Thoracic aorta (tissue), 2 donors: ENCODE measurements around the gene PPIP5K2. TPM values are rescaled to one million over a fixed set of nuclear protein-coding genes. Genes with fewer than 3 reads are reported as not detected.
"Not testable (repeated sequence)": the region's sequence is repeated elsewhere in the genome, so short reads cannot be mapped to it uniquely, and the experiment has no call there.

Experiments used
- ATAC-seq: fragments of 150-250 bp; one replicate; pipeline ENCODE4 v1.8.0; 2017; ENCODE audit warnings: low read depth; ENCODE audit not compliant: insufficient number of reproducible peaks, low FRiP score
- DNase-seq: peaks from one replicate; pipeline ENCODE4 v3.0.0-alpha.2; 2020; ENCODE audit warnings: low spot score
- H3K27ac ChIP-seq, 2 donors: fragments of 200-600 bp; sonication (generic); 1 replicate in 1 of 2; 2 replicates in 1 of 2; pipeline ENCODE4 v1.5.1; 2016; ENCODE audit warnings: mild to moderate bottlenecking in 2 of 2, moderate library complexity in 2 of 2
- H3K27me3 ChIP-seq: fragments of 200-600 bp; sonication (generic); replicated peaks from 2 replicates; pipeline ENCODE4 v1.6.0; 2016; ENCODE audit warnings: mild to moderate bottlenecking; ENCODE audit not compliant: insufficient read depth
- H3K36me3 ChIP-seq: fragments of 200-600 bp; sonication (generic); one replicate; pipeline ENCODE4 v1.5.1; 2016
- H3K4me1 ChIP-seq, 2 donors: fragments of 200-600 bp; sonication (generic); 1 replicate in 1 of 2; 2 replicates in 1 of 2; pipeline versions ENCODE4 v1.5.1 to v1.6.0; 2016; ENCODE audit warnings: low read depth in 2 of 2, mild to moderate bottlenecking in 1 of 2; ENCODE audit not compliant: control insufficient read depth in 1 of 2
- H3K4me3 ChIP-seq: fragments of 200-600 bp; sonication (generic); 2 replicates; pipeline ENCODE4 v1.5.1; 2016; ENCODE audit warnings: mild to moderate bottlenecking
- H3K9me3 ChIP-seq: fragments of 200-600 bp; sonication (generic); 2 replicates; pipeline ENCODE4 v1.5.1; 2016
- CTCF ChIP-seq: fragments of 200-600 bp; sonication (generic); IDR thresholded peaks from one replicate; pipeline ENCODE4 v1.5.1; 2019; ENCODE audit warnings: antibody characterized with exemption
- total RNA-seq, 2 donors: library from RNA; depleted of rRNA; stranded (reverse); fragments of >200 nt; gene quantifications; one replicate each; pipeline versions ENCODE4 v1.1.0 to v1.2.3, GENCODE V29; 2016

PPIP5K2 gene
- total RNA-seq, 2 donors from 2014 or later: 60.8 to 67.5 TPM

DNA sequence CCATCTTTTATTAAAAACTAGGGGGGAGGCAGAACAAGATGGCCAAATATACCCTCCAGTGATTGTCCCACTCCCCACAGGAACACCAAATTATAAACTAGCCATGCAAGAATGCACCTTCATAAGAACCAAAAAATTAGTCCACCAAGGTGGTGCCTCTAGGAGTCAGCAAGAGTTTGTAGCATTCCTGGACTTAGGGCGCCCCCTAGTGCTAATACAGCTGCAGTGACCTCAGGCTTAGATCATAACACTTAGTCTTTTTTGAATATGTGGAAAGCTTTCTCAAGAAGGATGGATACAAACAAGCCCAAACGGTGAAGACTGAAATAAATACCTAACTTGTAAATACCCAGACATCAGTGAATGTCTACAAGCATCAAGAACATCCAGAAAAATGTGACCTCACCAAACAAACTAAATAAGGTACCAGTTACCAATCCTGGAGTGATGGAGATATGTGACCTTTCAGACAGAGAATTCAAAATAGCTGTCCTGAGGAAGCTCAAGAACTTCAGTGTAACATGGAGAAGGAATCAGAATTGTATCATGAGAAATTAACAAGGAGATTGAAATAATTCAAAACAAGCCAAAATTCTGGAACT is 19.3 kb downstream of the PPIP5K2 start:
- TF ChIP-seq CTCF: peak; percentile 88
- no peaks in the 10 kb centered on the region for H3K4me1 ChIP-seq
- no peak overlapping the region for H3K27ac ChIP-seq
- H3K36me3 ChIP-seq: peaks cover 28% of the 10 kb centered on the region
- no peaks in the 10 kb centered on the region for H3K9me3 ChIP-seq
- peak; percentile 27 for DNase-seq
- no peaks in the 10 kb centered on the region for H3K27me3 ChIP-seq
- no peak for ATAC-seq
- H3K4me3 ChIP-seq: no peak overlapping the region

DNA sequence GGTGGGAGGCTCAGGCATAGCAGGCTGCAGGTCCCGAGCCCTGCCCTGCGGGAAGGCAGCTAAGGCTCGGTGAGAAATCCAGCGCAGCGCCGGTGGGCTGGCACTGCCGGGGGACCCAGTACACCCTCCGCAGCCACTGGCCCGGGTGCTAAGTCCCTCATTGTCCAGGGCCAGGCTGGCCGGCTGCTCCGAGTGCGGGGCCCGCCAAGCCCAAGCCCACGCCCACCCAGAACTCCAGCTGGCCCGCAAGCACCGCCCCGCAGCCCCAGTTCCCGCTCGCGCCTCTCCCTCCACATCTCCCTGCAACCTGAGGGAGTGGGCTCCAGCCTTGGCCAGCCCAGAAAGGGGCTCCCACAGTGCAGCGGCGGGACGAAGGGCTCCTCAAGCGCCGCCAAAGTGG is 22.0 kb downstream of the PPIP5K2 start:
- H3K27ac ChIP-seq, H3K4me1 ChIP-seq, H3K4me3 ChIP-seq, DNase-seq, H3K9me3 ChIP-seq, ATAC-seq, H3K27me3 ChIP-seq: not testable (repeated sequence)
- H3K36me3 ChIP-seq: peaks cover 16% of the 10 kb centered on the region

DNA sequence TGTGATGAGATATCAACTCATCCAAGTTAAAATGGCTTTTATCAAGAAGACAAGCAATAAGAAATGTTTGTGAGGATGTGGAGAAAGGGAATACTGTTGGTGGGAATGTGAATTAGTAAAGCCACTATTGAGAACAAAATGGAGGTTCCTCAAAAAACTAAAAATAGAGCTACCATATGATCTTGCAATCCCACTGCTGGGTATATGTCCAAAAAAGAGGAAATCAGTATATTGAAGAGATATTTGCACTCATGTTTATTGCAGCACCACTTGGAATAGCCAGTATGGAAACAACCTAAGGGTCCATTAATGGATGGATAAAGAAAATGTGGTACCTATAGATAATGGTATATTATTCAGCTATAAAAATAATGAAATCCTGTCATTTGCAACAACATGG is 25.1 kb downstream of the PPIP5K2 start:
- peaks cover 22% of the 10 kb centered on the region for H3K36me3 ChIP-seq
- no peak overlapping the region for H3K27ac ChIP-seq
- H3K4me1 ChIP-seq: no peaks in the 10 kb centered on the region
- H3K27me3 ChIP-seq: no peaks in the 10 kb centered on the region
- ATAC-seq (no peak), DNase-seq (no peak)
- TF ChIP-seq CTCF: no peak
- H3K9me3 ChIP-seq: no peaks in the 10 kb centered on the region
- no peak overlapping the region for H3K4me3 ChIP-seq

GRCh38 chr5:103148213-103148612 is 28.1 kb downstream of the PPIP5K2 start:
- no peaks in the 10 kb centered on the region for H3K4me1 ChIP-seq
- H3K4me3 ChIP-seq: no peak overlapping the region
- H3K27me3 ChIP-seq: no peaks in the 10 kb centered on the region
- peaks cover 14% of the 10 kb centered on the region for H3K36me3 ChIP-seq
- no peak for TF ChIP-seq CTCF
- H3K27ac ChIP-seq: no peak overlapping the region
- H3K9me3 ChIP-seq: no peaks in the 10 kb centered on the region
- DNase-seq (no peak), ATAC-seq (no peak)

GRCh38 chr5:103151156-103151555 is 31.1 kb downstream of the PPIP5K2 start:
- ATAC-seq: no peak
- TF ChIP-seq CTCF: no peak
- Histone ChIP-seq H3K36me3 (peaks cover 19% of the 10 kb centered on the region), H3K27ac (no peak overlapping the region), H3K4me3 (no peak overlapping the region), H3K4me1 (no peaks in the 10 kb centered on the region), H3K27me3 (no peaks in the 10 kb centered on the region), H3K9me3 (no peaks in the 10 kb centered on the region)
- DNase-seq: no peak

DNA sequence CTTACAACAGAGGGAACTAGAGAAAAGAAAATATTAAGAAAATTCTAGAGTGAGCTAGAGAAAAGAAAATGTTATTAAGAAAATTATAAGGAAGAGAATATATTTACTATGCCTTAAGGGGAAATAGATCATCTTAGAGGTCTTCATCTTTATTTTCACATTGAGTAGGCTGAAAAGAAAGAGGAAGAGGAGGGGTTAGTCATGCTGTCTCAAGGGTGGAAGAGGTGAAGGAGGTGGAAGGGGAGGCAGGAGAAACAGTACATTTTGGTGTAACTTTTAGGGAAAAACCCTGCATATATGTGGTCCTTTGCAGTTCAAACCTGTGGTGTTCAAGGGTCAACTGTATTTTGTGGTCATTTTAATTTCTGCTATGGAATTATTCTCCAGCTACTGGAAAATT is 46.6 kb downstream of the PPIP5K2 start:
- no peak for TF ChIP-seq CTCF
- DNase-seq: no peak
- H3K4me1 ChIP-seq: no peaks in the 10 kb centered on the region
- no peak overlapping the region for H3K27ac ChIP-seq
- no peaks in the 10 kb centered on the region for H3K9me3 ChIP-seq
- peaks cover 30% of the 10 kb centered on the region for H3K36me3 ChIP-seq
- no peaks in the 10 kb centered on the region for H3K27me3 ChIP-seq
- no peak overlapping the region for H3K4me3 ChIP-seq
- no peak for ATAC-seq
